Prostate gland (tissue), 2 donors: ENCODE measurements around the gene KCND1. TPM values are rescaled to one million over a fixed set of nuclear protein-coding genes. Genes with fewer than 3 reads are reported as not detected.

ENCODE experiments used
- DNase-seq: peaks from one replicate; pipeline ENCODE4 v3.0.0-alpha.2; 2019; ENCODE audit warnings: low spot score
- H3K27ac ChIP-seq, 2 donors: fragments of 200-600 bp; sonication (generic); 2 replicates each; pipeline ENCODE4 v1.5.1; 2017 to 2019
- H3K27me3 ChIP-seq: fragments of 200-600 bp; sonication (generic); replicated peaks from 2 replicates; pipeline ENCODE4 v1.5.1; 2019; ENCODE audit not compliant: insufficient read depth
- H3K36me3 ChIP-seq, 2 donors: fragments of 200-600 bp; sonication (generic); 1 replicate in 1 of 2; 2 replicates in 1 of 2; pipeline versions ENCODE4 v1.5.1 to v1.8.1; 2017 to 2019
- H3K4me1 ChIP-seq: fragments of 200-600 bp; sonication (generic); replicated peaks from 2 replicates; pipeline ENCODE4 v1.5.1; 2019
- H3K4me3 ChIP-seq, 2 donors: fragments of 200-600 bp; sonication (generic); 2 replicates each; pipeline ENCODE4 v1.5.1; 2017 to 2019
- H3K9me3 ChIP-seq: fragments of 200-600 bp; sonication (generic); 2 replicates; pipeline ENCODE4 v1.5.1; 2017
- POLR2A ChIP-seq: fragments of 450-650 bp; IDR thresholded peaks from one replicate; pipeline ENCODE4 v1.6.1; 2016; ENCODE audit warnings: antibody characterized with exemption, mild to moderate bottlenecking
- POLR2AphosphoS5 ChIP-seq: sonication (generic); formaldehyde crosslinking; IDR thresholded peaks from one replicate; pipeline ENCODE4 v1.6.1; 2017; ENCODE audit warnings: antibody characterized with exemption
- WGBS: methylation state at CpG from one replicate; pipeline ENCODE4 v1.1.5; 2018; 5-methylcytosine and 5-hydroxymethylcytosine counted together
- intact Hi-C: fragments of 100-400 bp; cut with DNase I; formaldehyde crosslinking; loops from one replicate; pipeline ENCODE4 v1.14.2; 2022
- total RNA-seq, 2 donors: library from RNA; depleted of rRNA; stranded (reverse); fragments of >200 nt; gene quantifications; one replicate each; pipeline ENCODE4 v1.1.0, GENCODE V29; 2016
- TF ChIP-seq, protein P1 (sequence below), 4 experiments: fragments of 200-600 bp in 2 of 4; fragments of 450-650 bp in 2 of 4; sonication (generic) in 2 of 4; IDR thresholded peaks; 1 replicate in 3 of 4; 2 replicates in 1 of 4; pipeline ENCODE4 v1.5.1; 2016 to 2019; ENCODE audit warnings: antibody characterized with exemption in 4 of 4, mild to moderate bottlenecking in 2 of 4, moderate library complexity in 2 of 4

The KCND1 gene
- total RNA-seq, 2 donors from 2014 or later = 0.23 to 1.9 TPM

- 94% methylated on average over 10 of the region's 13 CpGs for WGBS
- Histone ChIP-seq H3K27ac (no peak overlapping the region), H3K27me3 (no peaks in the 10 kb centered on the region), H3K4me3 (no peak overlapping the region), H3K4me1 (no peaks in the 10 kb centered on the region), H3K36me3 (no peaks in the 10 kb centered on the region), H3K9me3 (no peaks in the 10 kb centered on the region)
- intact Hi-C loops = no loop called here
- DNase-seq = no peak
- TF ChIP-seq POLR2AphosphoS5 = no peak
- no peak for TF ChIP-seq POLR2A
- TF ChIP-seq, protein P1, sequence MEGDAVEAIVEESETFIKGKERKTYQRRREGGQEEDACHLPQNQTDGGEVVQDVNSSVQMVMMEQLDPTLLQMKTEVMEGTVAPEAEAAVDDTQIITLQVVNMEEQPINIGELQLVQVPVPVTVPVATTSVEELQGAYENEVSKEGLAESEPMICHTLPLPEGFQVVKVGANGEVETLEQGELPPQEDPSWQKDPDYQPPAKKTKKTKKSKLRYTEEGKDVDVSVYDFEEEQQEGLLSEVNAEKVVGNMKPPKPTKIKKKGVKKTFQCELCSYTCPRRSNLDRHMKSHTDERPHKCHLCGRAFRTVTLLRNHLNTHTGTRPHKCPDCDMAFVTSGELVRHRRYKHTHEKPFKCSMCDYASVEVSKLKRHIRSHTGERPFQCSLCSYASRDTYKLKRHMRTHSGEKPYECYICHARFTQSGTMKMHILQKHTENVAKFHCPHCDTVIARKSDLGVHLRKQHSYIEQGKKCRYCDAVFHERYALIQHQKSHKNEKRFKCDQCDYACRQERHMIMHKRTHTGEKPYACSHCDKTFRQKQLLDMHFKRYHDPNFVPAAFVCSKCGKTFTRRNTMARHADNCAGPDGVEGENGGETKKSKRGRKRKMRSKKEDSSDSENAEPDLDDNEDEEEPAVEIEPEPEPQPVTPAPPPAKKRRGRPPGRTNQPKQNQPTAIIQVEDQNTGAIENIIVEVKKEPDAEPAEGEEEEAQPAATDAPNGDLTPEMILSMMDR (IDR thresholded peaks at IDR 0.05) = no peak
Observed at GRCh38 chrX:48923771-48924170, 47.9 kb downstream of the KCND1 start.

DNA sequence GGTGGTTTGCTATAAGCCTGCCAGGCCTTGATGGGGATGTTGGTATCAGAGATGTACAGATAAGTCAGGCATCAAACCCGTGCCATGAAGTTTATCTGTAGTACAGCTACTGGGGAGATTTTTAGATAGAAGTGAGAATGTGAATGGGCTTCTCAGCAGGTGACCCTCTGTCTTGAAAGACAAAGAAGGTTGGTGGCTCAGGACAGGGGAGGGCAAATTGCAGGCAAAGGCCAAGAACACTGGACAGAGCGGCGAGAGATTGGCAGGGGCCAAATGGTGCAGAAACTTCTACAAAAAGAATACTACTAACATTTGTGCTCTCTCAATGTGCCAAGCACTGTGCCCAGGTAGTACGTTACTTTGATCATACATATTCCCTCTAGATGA, 50.9 kb downstream of the KCND1 start:
- WGBS = 87% methylated on average over 4 of the region's 4 CpGs

GRCh38 chrX:48919947-48920717, 51.5 kb downstream of the KCND1 start:
- no peaks in the 10 kb centered on the region for H3K36me3 ChIP-seq
- H3K9me3 ChIP-seq = no peaks in the 10 kb centered on the region
- H3K27ac ChIP-seq = peak overlapping the region; percentile 71 to 84
- WGBS = 50% methylated on average over 8 of the region's 8 CpGs
- no peak for DNase-seq
- H3K4me3 ChIP-seq = no peak overlapping the region
- no peaks in the 10 kb centered on the region for H3K4me1 ChIP-seq
- intact Hi-C loops = loop anchor here (10.0 kb wide), 1 partner anchor 125 kb away; the partner anchor contains the start of gene TFE3
- TF ChIP-seq POLR2A (no peak), POLR2AphosphoS5 (no peak)
- TF ChIP-seq, protein P1 (IDR thresholded peaks at IDR 0.05) = no peak
- H3K27me3 ChIP-seq = no peaks in the 10 kb centered on the region

More for the DNA sequence above, 50.9 kb downstream of the KCND1 start:
- no peaks in the 10 kb centered on the region for H3K4me1 ChIP-seq
- TF ChIP-seq POLR2AphosphoS5 (no peak), POLR2A (no peak)
- TF ChIP-seq, protein P1 (IDR thresholded peaks at IDR 0.05) = no peak
- no peaks in the 10 kb centered on the region for H3K9me3 ChIP-seq
- no peak overlapping the region for H3K4me3 ChIP-seq
- intact Hi-C loops = no loop called here
- H3K27me3 ChIP-seq = no peaks in the 10 kb centered on the region
- no peak for DNase-seq
- H3K27ac ChIP-seq = no peak overlapping the region
- no peaks in the 10 kb centered on the region for H3K36me3 ChIP-seq

GRCh38 chrX:48919360-48919841, 52.2 kb downstream of the KCND1 start:
- H3K27ac ChIP-seq = peak overlapping the region; percentile 71 to 84
- intact Hi-C loops = loop anchor here (10.0 kb wide), 1 partner anchor 125 kb away; the partner anchor contains the start of gene TFE3
- no peaks in the 10 kb centered on the region for H3K27me3 ChIP-seq
- no peaks in the 10 kb centered on the region for H3K9me3 ChIP-seq
- TF ChIP-seq POLR2AphosphoS5 (no peak), POLR2A (no peak)
- TF ChIP-seq, protein P1 (IDR thresholded peaks at IDR 0.05) = no peak
- H3K4me3 ChIP-seq = peak overlapping the region; percentile 53 to 57
- WGBS = 6% methylated on average over 13 of the region's 15 CpGs
- H3K4me1 ChIP-seq = no peaks in the 10 kb centered on the region
- no peak for DNase-seq
- H3K36me3 ChIP-seq = no peaks in the 10 kb centered on the region
